ENCODE data around the gene SPACA4.
A peak's percentile ranks its signal among the peaks of the same experiment; 100 is the strongest.

The SPACA4 gene

DNA sequence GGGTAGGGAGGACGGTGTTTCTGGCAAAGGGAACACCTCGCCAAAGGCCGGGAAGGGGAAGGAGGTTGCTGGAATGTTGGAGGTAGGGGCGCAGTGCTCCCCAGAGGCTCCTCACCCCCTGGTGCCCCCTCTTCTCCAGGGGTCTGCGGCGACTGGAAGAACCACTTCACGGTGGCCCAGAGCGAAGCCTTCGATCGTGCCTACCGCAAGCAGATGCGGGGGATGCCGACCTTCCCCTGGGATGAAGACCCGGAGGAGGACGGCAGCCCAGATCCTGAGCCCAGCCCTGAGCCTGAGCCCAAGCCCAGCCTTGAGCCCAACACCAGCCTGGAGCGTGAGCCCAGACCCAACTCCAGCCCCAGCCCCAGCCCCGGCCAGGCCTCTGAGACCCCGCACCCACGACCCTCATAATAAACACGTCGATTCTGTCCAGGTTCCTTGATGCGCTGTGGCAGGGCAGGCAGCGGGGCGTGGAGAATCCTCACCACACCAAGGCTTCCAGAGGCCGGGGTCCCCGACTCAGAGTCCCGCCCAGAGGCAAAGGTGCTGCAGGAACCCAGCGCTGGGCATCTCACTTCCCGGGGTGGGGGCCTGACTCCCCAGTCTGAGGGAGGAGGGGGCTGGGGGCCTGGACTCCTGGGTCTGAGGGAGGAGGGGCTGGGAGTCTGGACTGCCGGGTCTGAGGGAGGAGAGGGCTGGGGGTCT, 7.4 kb upstream of the SPACA4 start:
- no peak for DNase-seq

GRCh38 chr19:48600679-48601417, 5.7 kb upstream of the SPACA4 start:
- DNase-seq: no peak

DNA sequence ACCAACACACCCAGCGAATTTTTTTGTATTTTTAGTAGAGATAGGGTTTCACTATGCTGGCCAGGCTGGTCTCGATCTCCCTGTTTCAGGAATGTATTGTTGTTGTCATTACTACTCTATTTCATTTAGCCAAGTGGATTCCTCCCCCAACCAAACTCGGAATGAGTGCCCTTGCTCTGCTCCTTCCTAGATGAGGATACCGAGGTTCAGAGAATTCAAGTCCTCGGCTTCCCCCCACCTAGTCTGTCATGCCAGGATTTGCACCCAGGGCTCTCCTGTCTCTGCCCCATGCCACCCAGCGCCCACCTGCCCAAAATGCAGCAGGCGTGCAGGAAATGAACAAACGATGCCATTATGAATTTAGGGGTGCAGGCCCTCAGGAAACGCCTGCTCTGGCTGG, 3.5 kb upstream of the SPACA4 start:
- no peak for DNase-seq

- DNase-seq: no peak
Observed at GRCh38 chr19:48603449-48603848, 3.1 kb upstream of the SPACA4 start.

GRCh38 chr19:48603850-48604249, 2.7 kb upstream of the SPACA4 start:
- no peak for DNase-seq

DNA sequence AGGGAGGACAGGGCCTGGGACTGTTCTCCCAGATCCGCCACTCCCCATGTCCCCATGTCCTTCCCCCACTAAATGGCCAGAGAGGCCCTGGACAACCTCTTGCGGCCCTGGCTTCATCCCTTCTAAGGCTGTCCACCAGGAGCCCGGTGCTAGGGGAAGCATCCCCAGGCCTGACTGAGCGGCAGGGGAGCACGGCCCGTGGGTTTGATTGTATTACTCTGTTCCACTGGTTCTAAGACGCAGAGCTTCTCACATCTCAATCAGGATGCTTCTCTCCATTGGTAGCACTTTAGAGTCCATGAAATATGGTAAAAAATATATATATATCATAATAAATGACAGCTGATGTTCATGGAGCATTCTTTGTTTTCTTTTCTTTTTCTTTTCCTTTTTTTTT, 815 bp downstream of the SPACA4 start:
- no peak for DNase-seq

DNA sequence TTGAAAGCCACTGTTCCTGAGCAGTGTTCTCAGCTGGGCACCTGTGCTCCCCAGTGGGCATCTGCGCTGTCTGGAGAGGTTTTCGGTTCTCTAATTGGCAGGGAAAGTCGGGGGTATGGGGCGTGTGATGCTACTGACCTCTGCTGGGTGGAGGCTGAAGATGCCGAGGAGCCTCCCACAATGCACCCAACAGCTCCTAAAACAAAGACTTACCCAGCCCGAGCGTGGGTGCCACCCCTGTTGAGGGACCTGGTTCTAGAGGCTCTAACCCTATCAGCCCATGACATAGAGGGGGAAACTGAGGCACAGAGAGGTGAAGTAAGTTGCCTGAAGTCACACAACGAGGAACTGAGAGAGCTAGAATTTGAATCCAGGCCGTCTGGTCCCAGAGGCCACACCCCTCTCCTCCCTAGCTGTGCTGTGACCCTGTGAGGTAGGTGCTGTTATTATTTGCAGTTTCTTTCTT, 2.3 kb downstream of the SPACA4 start:
- DNase-seq: peak; percentile 36 to 75

GRCh38 chr19:48609571-48610108, 3.1 kb downstream of the SPACA4 start:
- no peak for DNase-seq

GRCh38 chr19:48611872-48612271, 5.3 kb downstream of the SPACA4 start:
- no peak for DNase-seq

DNA sequence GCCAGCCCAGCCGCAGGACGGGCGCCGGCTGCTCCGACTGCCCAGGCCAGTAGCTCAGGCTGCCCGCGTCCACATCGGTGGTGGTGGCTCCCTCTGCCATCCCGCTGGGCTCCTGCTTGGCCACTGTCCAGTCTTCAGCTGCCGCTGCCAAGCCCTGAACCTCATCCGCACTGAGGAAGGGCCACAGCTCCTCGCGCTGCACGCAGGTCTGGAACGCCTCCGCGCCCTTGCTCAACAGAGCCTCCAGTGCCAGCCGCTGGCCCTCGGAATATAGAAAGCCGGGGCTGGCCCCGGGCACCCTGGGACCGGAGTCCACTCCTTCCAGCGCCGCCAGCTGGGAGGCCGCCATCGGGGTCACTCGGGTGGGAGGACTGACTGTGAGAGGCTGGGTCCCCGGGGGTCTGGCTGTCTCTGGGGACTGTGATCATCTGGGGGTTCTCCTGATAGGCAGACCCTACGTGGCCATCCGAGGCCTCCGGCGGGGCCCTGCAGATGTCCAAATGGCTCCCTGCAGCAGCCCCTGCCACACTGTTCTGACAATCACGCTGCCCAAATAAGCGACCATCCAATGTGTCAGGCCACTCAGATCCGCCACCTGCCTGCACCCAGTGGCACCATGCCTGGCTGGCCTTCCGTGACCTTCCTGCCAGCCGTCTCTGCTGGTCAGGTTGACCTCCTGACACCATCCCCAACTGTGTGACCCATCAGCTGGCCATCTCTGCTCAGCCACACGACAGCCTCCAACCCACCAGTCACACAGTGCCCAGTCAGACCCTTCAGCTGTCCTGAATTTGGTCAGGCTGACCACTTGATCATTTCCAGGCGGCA, 6.7 kb downstream of the SPACA4 start:
- no peak for DNase-seq

DNA sequence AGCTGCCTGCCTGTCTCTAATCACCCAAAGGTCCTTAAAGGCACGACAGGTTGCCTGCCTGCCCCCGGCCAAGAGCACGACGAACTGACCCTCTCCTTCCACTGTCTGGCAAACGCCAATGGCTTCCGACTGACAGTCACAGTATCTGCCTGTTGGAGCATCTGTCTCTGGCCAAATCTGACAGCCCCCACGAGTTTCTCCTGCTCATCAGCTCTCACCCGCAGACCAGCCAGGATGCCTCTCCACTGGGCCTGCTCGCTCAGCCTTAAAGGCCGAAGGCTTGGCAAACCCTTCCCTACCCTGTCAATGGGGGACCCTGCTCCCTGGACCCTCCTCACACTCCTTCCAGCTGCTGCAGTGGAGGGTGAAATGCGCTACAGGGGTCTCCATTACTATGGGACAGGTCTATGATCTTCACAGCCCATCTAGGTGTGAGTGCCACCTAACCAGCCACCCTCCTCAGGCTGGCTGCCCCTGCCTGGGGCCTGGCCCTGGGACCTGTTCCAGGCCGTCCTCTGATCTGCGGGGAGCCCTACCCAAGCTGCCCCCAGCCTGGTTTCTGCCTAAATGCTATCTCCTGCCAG, 7.4 kb downstream of the SPACA4 start:
- DNase-seq: no peak

- no peak for DNase-seq
Observed at GRCh38 chr19:48614436-48615230, 8.1 kb downstream of the SPACA4 start, which contains the start of gene FAM83E. TSS of gene FAM83E (minus strand) at chr19:48615076. CDS start at chr19:48613372, 1,704 bp downstream.

- no peak for DNase-seq
Observed at GRCh38 chr19:48615231-48616040, 8.9 kb downstream of the SPACA4 start.

DNA sequence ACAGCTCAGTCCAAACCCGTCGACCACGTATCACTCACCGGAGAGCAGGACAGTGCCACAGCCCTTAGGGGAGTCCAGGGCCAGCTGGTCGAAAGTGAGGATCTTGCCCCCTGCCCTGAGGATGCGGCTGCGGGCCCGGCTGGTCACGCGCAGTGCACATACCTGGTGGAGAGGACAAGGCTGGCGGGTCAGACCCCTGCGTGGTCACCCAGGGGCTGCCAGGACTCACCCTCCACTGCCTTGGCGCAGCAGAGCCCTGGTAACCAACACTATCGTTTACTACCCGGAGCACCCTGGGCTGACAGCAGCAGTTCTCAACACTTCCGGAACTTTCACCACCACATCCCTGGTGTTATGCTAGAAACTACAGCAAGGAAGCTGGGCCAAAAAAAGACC, 9.5 kb downstream of the SPACA4 start:
- no peak for DNase-seq

DNA sequence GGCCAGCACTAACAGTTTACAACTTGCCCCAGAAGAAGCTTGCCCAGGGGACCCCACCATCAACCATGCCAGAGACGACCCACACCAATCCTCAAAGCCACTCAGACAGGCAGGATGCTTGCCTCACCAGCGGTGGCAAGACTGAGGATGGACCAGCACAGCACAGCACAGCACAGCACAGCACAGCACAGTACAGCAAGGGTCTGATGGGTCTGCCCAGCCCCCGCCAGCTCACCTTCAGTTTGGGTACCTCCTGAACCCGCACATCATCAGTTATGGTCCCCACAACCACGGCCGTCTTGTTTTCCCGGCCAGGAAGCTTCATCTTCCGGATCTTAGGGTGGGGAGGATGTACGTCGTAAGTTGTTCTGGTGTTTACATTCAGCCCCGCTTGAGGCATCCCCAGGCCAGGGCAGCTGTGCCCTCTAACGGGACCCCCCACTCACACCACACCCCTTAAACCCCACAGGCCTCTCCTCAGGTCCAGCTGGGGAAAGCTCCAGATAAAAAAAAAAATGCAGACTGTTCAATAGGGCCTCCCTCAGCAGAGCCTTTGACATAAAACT, 10.0 kb downstream of the SPACA4 start:
- DNase-seq: no peak

- peak in 1 of 2 experiments; percentile 49 for DNase-seq
Observed at GRCh38 chr19:48617146-48617937, 10.8 kb downstream of the SPACA4 start.

DNA sequence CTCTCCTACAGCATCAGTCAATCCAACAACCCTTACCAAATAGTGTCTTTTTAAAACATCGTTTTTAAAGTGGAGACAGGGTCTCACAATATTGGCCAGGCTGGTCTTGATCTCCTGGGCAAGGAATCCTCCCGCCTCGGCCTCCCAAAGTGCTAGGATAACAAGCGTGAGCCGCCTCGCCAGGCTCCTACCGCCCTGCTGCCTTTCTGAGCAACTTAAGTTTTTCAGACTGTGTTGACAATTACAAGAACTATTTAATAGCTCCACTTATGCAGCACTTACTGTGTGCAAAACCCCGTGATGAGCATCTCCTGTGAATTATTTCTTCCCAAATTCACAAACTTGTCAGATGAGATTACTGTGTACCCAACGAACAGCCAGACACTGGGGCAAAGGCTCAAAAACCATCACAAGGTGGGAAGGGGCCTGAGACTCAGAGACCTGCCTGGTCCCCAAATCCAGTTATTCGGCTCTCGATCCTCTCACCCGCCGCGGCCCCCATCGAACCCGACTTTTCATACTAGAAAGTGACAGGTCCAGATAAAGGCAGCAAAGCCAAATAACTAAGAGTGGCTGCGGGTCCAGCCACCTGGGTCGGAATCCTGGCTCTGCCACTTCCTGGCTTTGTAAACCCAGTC, 11.9 kb downstream of the SPACA4 start:
- DNase-seq: no peak

DNA sequence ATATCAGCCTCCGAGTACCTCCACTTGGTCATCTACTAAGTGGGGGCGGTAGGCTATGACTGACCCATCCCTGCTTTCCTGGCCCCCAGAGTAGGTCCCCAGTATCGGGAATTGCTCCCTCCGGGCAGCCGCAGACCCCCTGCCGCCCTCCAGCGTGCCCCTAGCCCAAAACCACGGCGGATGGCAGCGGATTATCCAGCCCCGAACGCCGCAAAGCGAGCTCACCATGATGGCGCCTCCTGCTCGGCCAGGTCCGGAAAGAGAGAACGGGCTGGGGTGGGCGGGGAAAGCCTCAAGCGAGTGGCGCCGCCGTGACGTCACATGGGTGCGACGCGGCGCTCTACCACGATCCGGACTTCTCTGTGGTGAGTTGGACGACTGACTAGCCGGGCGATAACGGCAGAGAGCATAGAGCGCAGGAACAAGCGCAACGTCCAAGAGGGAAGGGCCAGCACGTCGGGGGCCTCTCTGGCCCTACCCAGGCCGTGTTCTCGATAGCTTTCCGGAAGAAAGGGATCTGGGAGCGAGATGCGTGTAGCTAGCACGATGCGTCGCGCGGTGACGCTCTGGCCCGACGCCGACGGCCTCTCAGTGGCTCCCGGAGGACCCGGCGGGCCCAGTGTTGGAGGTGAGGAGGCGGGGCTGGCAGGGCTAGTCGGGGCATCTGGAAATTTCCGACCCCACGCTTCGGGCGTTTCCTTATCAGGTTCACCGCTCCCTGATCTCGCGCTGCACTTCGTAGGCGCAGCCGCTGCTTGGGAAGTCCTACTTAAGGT, 12.6 kb downstream of the SPACA4 start, which contains the start of the genes RPL18 and SPHK2:
Gene RPL18, minus strand, starts transcription at position 263 of the 776 bp plus-strand sequence. Its CDS starts 35 bp downstream, at position 228.
Gene SPHK2, plus strand, starts transcription at position 591 of the 776 bp plus-strand sequence. CDS start 1,009 bp downstream, outside the sequence.
- peak; percentile 98 to 99 for DNase-seq

Data from NCI-H446 (cell line).